GM18526 (cell line): ENCODE measurements around the gene RSBN1.

ENCODE experiments used
- POLR2A ChIP-seq: IDR thresholded peaks from 3 replicates; pipeline ENCODE4 v1.6.1; 2011; ENCODE audit not compliant: insufficient read length; ENCODE audit errors: extremely low read depth

The RSBN1 gene

DNA sequence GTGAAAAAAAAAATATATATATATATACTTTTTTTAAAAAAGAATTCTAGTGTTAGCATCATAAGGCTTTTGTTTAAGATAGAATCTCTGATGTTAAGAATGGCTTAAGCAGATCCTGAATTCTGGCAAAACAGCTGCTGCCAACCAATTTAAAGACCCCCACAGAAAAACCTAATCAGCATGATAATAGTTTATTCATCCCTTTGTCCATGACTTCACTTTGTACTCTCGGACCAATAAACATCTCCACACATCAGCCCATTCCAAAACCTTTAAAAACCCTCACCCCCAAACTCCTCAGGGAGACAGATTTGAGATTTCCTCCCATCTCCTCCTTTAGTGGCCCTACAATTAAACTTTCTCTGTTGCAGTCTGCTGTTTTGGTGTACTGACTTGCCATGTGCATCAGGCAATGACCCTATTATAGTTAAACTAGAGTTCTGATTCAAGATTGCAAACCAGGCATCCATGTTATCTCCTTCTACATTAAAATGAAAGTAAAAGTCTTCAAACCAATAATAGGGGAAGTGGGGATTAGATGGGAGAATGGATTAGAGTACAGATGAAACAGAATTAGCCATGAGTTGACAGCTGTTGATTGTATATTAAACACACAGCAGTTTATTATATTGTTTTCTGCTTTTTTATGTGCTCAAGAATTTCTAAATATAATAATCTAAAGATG is 43.2 kb downstream of the RSBN1 start:
- TF ChIP-seq POLR2A: no peak

DNA sequence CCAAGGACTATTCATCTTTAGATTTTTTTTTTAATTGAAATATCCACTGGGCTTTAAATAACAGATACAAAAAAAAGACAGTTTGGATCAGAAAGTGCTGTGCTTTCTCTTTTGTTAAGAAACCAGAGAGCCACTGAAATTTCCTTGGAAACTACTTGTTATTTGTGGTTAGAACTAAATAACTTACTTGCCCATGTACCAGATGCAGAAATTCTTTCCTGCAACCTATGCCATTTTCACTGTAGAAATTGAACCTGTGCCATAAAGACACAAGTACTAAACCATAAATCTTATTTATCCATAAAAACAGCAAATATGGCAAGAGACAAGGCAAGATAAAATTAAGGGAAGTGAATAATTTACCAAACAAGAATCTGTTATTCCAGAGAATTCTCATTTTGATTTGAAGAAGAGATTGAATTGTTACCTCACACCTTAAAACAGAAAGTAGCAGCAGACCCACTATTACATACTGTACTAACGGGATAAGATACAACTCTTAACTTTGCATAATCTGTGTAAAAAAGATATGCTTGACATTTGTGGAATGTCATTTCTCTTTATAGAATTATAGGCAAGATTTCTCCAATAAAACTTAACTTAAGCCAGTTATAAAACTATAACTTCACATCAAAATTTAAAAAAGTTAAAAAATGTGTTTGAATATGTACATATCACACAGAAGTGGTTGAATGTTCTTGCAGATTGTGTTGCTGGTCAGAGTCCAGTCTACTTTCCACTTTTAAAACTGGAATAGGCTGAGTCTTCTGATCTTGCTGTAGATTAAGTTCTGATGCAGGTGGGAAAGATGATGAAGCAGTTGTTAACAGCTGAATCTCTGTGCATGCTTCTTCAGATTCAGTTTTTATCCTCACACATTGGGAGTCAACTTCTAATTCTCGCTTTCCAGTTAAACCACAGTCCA is 46.7 kb downstream of the RSBN1 start:
- TF ChIP-seq POLR2A: no peak

DNA sequence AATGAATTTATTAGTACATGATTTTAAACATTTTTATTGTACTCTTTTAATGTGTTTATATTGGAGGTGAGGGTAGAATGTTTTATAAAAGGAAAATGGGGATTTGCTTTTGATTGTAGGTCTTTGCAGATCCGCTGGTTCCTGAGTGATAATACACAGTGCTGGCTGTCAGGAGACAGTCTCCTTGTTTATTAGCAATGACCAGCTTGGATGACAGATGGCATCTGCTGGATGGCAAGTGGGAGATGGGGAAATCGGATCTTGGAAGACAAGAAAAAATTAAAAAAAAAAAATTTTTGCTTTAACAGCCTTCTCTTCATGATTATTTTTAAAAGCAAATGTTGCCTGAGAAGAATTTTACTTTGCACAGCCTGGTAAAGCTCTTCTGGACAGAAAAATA is 48.6 kb downstream of the RSBN1 start:
- TF ChIP-seq POLR2A: no peak

DNA sequence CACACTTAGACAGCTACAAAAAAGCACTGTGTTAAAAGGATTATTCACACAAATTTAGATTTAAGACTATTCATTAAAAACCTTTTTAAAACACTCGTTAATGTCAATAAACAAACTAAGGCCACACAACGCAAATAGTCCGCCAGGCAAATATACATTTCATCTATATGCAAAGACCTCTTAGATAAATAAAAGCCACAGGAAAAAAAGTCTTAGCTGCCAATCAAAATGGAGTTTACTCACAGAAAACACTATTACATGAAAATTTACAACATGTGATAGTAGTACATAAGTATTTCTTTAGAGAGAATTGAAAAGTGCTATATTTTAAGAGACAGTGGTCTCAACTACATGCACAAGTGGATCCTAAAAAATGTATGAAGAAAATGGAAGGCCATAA is 50.3 kb downstream of the RSBN1 start:
- no peak for TF ChIP-seq POLR2A

- no peak for TF ChIP-seq POLR2A
Measured at GRCh38 chr1:113760102-113761080, 51.9 kb downstream of the RSBN1 start.

DNA sequence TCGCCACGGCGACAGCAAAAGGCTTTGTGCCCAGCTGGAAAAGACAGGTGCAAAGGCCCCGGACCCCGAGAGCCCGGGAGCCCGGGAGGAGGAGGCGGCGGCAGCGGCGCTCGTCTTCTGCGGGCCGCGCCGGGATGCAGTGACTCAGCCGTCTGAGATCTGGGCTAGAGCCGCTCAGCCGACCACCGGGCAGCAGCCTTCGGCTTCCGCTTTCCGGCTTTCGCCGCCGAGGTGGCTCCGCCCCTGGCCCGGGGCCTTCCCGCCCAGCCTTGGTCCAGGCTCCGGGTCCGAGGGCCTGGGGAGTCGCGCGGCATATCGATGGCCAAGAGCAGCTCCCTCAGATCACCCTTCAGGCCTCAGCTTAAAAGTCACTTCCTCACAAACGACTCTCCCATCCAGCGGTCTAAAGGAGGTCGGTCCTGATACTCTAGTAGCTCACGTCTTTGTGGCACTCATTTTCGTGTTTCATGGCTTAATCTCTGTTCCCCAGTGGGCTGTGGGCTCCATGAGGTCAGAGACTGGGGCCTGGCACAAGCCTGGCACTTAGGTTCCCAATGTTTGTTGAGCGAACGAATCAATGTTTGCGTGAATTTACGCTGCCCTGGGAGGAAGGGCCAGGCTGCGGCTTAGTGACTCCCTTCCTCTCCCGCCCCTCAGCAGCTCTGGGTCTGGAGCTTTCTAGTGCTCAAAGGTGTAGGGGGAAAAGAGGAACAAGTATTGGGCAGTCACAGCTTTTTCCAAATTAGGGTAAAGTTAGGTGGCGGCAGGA is 52.8 kb downstream of the RSBN1 start, which contains the start of gene PHTF1:
TSS of gene PHTF1 (minus strand) at position 154 of the 769 bp plus-strand sequence. CDS start 783 bp downstream, outside the sequence.
- TF ChIP-seq POLR2A: peak; percentile 92

GRCh38 chr1:113758631-113759332 is 53.5 kb downstream of the RSBN1 start:
- no peak for TF ChIP-seq POLR2A

DNA sequence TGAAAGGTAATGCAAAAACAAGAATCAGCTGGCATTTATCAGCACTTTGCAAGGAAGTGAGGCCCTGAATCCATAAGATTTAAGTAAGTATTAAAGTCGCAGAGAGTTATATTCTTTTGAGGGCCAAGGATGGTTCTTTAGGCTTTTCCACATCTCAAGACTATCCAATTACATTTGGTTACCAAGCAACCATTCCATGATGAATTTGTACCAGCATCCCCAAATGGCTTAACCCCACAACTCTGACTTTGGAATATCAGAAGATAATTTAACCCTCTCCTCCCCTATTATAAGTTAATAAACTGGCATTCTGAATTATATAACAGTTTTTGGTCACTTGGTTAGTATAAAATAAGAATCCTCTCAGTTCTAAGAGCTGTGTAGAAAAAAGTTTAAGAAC is 55.8 kb downstream of the RSBN1 start:
- TF ChIP-seq POLR2A: no peak

DNA sequence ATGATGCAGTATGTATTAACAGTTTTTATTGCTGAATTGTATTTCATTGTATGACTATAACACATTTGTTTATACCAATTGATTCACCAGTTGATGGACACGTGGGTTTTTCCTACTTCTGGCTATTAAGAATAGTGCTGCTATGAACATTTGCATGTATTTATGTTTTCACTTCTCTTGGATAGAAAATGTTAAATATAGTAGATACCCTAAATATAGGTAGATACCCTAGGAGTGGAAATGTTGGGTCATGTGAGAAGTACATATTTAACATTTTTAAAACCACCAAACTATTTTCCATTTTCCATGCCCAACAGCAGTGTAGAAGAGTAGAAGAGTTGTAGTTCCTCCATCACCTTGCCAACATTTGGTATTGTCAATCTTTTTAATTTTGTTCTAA is 60.8 kb downstream of the RSBN1 start:
- TF ChIP-seq POLR2A: no peak

GRCh38 chr1:113751114-113751513 is 61.2 kb downstream of the RSBN1 start:
- TF ChIP-seq POLR2A: no peak

DNA sequence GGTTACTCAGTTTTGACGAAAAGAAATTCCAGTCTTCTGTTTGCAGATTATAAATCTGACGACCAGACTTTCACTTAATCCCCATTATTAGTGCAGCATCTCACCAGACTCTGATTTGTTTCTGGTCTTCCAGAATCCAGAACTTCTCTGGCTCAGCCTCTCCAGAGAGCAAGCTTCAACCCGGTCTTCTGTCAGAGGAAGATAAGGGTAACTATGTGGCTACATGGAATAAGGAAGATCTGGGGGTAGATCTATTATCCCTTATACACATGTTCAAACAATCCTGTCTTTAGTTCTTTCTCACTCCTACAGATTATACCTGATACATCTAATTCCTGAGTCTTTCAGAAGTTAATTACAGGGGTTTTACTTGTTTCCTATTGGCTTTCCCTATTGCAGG is 62.9 kb downstream of the RSBN1 start:
- TF ChIP-seq POLR2A: no peak

DNA sequence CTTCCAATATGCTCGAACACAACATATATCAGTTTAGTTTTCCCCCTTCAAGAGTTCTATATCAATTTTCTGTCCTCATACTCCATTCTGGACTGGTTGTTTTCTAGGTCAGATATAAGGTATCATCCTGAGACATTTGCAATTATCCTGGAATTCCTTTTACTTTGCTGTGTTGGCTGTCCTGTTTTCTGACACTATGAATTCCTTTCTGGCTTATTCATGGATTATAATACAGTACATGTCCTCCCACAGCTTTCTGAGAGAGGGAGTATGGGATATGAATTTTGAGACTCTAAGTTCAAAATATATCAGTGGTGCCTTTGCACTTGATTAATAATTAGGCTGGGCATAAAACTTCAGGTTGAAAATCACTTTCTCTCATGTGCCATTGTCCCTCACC is 64.9 kb downstream of the RSBN1 start:
- TF ChIP-seq POLR2A: no peak

GRCh38 chr1:113745425-113745824 is 66.9 kb downstream of the RSBN1 start:
- no peak for TF ChIP-seq POLR2A

GRCh38 chr1:113744114-113744513 is 68.2 kb downstream of the RSBN1 start:
- TF ChIP-seq POLR2A: no peak
